DMS153 (cell line): Measurements from ENCODE around the gene MIPEP.
"Not testable (repeated sequence)": the region's sequence is repeated elsewhere in the genome, so short reads cannot be mapped to it uniquely, and the experiment has no call there.

ENCODE experiments used
- DNase-seq: peaks from one replicate; lab custom pipeline; 2025; lab: John Stamatoyannopoulos, UW

Gene MIPEP

DNA sequence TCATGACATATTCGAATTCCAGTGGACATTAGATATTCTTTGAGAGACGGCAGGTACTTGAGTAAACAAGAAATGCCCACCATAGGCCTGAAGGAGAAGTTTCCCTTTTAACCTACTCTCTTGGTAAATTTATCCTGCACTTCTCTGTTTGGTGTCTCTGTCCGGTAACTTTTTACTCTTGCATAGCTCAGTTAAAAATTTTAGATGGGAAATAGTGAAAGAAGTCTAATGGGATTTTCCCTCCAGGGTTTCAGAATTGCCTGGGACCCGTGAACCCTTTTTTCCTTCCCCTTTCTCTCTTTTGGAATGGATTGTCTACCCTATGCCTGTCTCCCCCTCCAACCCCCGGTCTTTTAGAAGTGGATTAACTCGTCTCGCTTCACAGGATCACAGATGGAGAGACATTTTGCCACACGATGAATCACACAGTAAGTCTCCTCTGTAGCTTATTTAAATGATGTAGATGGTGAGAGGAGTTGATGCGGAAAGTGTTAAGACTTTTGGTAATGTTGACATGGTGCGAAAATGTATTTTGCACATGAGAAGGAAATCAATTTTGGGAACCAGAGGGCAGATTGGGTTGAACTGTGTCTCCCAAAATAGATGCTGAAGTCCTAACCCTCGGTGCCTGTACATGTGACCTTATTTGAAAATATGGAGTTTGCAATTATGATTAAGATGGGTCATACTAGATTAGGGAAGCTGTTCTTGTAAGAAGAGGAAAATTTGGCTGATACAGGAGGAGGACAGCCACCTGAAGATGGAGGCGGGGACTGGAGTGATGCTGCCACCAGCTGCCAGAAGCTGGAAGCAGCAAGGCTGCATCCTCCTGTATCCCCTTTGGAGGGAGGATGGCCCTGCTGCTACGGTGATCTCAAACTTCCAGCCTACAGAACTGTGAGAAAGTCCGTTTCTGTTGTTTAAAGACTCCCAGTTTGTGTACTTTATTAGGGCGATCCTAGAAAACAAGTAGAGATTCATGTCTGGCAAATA lies 711 bp upstream of the MIPEP start:
- DNase-seq: no peak

DNA sequence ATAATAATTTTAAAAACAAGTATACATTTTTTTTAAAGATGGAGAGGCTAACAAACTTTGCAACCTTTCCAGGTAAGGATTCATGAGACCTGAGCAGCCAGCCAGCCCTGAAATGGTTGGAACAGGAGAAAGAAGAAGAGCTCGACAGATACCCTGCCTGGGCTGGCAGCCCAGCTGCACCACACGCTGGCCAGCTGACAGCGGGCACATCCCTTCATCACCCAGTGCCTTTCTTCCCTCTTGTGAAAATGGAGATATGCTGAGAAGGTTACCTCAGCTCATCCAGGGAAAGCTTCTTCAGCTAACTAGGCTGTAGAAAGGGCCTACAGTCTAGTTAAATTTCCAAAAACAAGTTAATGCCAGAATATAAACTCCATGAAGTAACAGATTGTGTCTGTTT lies 4.8 kb downstream of the MIPEP start:
- not testable (repeated sequence) for DNase-seq

DNA sequence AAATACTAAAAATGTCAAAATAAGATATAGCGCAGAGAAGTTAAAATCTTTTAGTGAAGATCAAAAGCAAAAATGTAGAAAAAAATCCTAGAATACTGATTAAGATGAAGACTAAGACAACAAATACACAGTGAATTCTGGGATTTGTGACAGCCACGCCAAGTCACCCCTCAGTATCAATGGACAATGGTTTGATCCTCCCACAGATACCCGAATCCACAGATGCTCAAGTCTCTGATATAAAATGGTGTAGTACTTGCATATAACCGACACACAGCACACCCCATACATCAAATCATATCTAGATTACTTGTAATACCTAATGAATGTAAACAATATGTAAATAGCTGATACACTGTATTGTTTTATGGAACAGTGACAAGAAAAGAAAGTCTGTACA lies 5.9 kb downstream of the MIPEP start:
- DNase-seq: no peak

DNA sequence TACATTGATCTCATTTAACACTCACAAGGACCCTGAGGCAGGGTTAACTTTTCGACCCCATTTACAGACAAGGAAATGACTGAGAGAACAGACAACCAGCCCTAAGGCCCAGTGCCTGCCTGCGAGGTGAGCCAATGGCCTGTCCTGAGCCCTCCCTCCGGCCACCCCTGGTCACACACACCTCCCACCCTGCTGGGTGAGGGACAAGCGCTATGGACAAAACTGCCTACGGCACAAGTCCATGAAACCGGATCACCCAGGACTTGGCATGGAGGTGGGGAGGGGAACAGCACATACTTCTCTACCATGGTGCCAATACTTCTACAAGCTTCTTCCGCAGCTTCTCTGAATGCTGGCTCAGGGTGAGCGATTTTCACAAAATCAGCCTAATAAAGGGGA lies 7.8 kb downstream of the MIPEP start:
- not testable (repeated sequence) for DNase-seq

DNA sequence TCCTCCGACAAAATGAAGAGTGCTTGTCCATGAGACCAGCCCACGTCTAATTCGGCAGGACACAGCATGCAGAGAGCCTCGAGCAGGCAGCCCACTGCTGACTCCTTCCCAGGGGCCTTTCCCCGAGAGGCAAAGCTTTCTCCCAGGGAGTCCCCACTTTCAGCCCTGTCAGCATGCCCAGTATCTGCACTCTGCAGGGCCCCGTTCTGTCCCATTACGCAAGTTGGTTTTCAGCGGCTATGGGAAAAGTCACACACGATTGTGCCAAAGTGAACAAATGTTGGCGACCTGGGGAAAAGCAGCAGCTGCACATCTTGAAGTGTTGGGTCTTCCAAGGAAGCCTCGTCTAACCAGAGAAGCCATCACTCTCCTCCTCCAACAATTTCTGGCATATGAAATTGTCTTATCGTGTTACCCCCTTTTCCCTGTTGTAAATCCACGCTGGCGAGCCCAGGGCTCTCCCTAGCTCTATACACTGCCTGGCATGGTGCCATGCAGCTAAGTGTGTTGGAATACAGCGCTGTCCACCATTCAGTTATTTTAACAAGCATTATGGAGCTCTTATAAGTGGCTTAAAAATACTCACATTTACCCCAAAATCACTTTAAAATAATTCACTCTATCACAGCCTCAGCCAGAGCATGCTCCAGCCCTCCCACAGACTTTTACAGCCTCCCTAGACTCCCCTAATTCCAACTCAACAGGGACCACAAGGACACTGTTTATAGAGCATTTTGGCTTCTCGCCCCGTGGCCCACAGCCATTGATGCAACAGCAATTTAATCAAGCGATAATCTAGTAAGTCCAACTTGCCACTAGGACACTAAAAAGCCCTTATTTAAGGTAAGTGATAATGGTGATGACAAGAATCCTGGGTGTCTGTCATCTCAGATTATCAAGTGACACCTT lies 8.5 kb downstream of the MIPEP start:
- DNase-seq: not testable (repeated sequence)

DNA sequence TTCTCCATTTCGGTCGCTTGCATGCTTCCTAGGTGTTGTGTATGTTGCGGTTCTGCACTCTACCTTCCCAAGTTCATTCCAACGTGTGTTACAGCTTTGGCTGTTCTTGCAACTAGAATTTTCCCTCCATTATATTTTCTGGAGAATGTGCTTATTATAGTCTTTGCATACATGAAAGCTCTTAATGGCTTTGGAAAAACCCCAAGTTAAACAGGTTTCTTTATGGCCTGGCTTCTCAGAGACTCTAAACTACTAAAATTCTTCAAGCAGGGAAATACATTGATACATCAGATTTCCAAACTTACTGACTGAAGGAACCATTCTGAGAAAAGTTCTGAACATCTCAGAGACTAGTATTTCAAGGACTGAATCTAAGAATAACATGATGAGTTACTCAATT lies 11.9 kb downstream of the MIPEP start:
- DNase-seq: no peak

DNA sequence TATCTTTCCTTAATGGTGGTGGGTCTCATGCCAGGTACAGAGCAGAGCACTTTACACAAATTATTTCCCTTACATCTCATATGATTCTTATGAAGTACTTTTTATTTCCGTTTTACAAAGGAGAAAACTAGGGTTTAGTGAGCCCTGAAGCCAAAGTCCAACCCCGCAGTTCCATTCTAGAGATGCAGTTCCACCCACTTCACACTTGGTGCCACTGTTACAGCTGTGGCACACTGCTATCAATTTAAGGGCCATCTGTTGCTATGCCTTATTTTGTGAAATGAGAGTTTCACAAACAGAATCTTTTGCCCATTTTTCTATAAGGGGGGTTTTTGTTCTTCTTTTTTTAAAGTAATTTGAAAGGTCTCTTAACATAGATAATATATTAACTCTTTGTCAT lies 12.9 kb downstream of the MIPEP start:
- DNase-seq: no peak

DNA sequence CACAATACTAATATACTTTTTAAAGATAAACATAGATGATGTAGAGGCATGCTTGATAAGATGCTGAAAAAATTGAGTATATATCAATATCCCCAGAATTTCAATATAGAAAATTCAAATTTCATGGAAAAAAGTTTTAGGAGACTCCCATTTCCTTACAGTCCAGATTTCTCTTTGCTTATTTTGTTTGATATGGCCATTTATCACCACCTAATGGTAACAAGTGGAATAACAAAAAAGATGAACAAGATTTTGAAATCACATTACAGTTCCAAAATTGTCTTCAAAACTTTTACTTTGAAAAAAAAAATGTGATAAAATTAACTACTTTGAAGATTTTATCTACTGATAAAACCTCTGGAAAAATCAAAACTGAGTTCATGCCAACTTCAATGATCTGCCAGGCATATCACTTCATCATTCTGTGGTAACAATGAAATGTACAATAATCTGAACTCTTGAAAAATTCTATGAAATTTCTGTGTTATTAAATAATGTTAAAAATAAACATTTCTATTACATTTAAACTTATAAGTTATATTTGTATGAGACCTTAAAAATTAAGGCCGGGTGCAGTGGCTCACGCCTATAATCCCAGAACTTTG lies 17.5 kb downstream of the MIPEP start:
- DNase-seq: peak; percentile 27

DNA sequence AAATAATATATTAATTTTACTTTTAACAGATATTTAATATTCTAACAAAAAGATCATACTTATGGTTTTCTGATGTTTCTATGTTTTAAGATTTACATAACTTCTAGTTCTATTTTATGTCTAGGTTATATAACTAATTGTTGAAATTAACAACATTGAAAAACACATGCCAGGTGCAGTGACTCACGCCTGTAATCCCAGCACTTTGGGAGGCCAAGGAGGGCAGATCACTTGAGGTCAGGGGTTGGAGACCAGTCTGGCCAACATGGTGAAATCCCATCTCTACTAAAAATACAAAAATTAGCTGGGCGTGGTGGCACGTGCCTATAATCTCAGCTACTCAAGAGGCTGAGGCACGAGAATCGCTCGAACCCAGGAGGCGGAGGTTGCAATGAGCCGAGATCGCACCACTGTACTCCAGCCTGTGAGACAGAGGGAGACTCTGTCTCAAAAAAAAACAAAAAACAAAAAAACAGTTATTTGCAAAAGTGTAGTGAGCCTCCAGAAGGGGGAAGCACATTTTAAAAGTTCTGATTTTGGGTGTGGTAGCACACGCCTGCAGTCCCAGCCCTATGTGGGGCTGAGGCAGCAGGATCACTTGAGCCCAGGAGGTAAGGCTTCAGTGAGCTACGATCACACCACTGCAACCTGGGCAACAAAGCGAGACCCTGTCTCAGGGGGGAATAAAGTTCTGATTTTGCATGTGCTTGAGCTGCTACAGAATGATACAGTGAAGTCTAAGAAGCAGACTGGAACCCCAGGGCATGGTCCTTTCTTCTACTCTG lies 18.7 kb downstream of the MIPEP start:
- DNase-seq: no peak

DNA sequence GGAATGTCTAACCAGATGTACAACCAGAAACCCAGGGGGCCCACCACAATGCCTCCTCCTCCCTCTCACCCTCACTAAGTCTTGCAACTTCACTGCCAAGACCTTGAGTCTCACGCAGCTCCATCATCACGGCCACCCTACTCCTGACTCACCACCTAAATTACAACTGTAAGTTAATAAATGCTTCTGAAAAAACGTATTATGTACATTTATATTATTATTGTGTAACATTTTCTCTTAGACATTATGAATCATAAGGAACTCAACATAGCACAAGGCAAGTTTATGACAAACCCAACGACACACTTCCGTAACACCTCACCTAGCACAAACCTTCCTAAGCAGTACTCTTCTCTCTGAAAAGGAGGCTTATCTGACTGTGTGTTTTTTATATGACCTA lies 20.7 kb downstream of the MIPEP start:
- DNase-seq: no peak

DNA sequence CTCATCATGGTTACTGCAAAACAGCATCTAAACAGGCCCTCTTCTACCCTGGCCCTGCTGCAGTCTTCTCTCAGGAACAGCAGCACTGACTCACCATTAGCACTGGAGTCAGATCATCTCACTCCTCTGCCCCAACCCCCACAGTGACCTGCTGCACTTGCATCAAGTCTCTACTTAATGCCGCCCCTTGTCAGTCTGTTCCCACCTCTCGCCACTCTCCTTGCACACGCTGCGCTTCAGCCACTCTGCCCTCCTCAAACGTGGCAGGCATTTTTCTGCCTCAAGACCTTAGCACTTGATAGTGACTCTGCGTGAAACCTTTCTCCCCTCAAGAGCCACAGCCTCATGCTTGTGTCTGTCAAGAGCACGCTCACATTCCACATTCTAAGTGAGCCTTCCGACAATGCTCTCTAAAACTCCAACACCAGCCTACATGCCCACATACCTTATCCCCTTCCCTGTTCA lies 22.1 kb downstream of the MIPEP start:
- no peak for DNase-seq

DNA sequence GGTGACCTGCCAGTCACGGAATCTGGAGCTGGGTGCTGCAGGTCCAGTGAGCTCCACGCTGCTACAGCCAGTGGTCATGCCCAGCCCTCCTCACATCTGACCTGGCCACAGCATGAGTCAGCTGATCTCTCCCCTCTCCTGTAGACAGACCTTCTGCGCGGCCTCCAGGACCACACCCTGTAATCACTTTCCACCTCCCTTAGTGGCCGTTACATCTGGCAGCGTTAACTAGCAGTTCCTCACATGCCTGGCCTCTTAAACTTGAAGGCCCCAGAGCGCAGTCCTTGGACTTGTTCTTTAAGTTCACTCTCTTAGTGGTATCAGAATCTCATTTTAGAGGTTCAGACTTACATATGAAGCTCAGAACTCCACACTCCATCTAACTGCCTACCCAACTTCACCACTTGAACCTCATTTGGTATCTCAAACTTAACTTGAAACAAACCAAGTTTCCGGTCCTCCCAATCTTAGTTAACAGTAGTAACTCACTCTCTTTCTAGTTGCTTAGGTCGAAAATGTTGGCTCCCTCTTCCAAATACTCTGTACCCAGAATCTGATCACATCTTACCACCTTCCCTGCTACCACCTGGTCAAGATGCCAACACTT lies 22.7 kb downstream of the MIPEP start:
- no peak for DNase-seq

DNA sequence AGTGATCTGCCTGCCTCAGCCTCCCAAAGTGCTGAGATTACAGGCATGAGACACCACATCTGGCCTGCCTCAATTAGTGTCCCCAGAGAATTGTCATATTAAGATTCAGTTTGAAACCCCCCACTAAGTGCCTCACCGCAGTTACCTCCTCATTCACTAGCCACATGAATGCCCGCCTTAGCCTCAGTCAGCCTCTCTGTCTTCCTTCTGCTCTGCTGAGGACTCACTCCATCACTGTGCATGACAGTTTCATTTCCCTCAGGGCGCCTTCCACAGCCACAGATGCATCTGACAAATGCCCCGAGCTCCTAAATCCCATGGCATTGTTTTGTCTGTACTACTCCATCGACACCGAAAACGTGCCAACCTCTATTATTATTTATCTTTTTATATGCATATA lies 23.3 kb downstream of the MIPEP start:
- DNase-seq: no peak

DNA sequence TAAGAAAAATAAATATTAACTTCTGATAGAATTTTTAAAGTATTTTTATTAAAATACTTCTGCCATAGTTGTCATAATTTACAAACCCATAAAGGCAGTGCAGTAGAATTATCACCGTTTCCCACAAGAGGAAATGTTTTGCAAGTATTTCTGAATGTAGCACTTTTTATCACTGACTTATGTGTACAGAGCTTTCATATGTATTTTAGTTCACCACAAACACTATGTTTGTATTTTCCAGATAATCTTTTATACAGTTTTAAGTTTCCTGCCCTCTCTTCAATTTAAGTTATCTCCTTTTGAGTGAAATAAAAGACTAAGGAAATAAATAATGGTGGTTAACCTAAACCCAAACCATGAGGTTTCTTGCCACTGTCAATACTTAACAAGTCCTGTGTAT lies 24.2 kb downstream of the MIPEP start:
- no peak for DNase-seq

DNA sequence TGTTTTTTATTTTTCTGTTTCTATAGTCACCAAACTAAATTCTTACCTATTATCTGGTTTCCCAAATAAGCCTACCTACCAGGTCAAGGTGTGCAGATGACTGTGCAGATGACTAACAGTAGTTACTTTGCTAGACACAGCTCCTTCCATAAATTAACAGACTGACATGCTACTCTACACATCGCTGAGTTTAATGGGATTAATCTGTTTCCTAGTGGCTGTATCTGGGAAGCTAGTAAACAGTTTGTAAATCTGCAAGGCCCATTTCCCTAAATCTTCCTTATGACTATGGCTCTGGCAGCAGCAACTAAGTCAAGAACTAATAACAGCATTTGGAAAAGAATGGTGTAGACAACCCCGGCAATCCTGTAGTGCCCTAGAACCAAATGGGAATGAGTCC lies 27.9 kb downstream of the MIPEP start:
- DNase-seq: no peak

DNA sequence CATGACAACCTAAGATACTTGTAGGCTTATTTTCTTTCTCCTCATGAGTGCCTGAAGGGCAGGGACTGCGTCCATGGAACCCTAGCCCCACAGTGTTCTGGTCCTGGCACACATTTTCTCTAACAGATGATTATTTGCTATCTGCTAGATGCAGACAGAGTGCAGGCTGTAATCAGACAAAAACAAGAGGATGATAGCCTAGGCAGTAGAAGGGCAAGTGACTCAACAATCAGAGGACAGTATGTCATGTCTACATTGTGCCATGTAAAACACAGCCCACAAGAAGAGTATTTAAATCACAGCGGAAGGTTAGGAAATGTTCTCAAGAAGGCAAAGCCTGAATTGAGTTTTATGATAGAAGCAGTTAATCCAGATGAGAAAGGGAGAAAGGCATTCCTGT lies 29.3 kb downstream of the MIPEP start:
- no peak for DNase-seq

DNA sequence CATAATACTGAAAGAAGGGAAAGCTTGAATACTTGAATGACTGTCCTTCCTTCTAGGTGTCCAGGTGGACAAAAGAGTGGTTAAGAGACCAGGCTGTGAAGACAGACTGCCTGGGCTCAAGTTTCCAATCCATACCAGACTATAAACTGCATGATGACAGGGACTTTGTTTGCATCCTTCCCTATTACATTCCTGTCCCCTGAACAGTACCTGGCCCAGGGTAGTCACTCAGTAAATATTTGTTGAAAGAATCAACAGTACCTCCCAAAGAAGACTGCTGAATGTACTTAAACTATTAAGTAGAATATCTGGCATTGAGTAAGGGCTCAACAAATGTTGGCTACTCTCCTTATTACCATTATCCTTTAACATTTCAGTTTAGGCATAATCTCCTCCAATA lies 29.7 kb downstream of the MIPEP start:
- no peak for DNase-seq

DNA sequence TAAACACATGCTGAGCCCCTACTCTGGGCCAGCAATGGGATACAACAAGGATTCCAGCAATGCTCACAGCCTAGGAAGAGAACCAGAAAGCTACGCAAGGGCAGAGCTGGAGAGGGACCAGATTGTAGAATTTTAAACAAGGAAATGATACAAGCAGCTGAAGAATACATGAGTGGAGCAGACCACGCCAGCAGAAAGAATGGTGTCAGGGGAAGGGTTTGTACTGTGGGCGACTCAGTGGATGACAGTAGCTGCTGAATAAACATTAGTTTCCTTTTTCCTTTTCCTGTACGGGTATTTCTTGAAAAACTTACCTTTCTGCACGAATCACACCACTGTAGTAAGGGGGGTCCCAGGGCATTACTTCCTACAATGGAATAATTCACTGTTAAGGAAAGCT lies 30.7 kb downstream of the MIPEP start:
- no peak for DNase-seq

DNA sequence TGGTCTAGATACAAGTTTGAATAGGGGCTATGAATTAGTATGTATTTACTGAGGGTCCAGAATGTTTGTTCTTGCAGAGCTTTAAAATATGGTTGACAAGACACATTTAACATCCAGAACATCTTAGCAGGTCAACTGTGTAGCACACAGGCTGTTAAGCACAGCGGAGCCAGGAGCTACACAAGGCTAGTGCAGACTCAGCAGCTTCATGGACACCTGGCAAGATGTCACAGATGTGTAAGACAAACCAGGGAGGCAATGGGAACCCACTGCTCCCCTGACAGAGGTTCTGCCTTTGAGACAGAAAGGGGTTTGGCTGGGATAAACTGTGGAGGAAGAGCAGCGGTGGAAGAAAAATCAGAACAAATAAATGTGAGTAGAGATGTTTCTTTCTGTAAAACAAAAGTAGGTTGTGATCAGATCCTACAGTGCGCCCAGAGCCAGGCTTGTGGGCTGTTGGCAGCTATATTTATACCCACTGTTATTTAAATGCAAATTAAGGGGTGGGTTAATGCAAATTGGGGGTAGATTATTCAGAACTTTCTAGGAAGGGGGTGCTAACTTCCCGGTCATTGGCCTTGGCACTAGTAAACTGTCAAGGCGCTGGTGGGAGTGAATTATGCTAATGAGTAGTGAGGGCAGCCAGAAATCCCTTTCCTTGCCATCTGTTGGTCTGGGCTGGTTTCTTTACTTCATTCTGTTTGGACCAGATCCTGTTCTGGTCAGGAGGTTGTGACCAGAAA lies 33.0 kb downstream of the MIPEP start:
- DNase-seq: no peak

DNA sequence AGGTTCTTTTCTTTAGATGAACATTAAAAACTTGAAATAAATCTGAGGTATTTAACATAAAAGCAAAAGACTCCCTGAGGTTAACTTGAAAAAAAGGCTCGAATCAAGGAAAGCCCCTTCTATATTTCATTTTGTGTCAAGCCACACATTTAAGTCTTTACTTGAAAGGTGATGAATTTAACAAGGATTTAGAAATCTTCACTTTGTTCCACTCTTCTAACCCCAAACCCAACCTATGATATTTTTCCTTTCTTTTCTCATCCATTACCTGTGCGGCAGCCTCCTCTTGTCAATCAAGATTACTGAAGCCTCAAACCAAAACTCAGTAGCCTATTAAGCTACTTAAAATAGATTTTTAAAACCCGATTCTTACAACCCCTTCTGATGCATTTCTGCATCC lies 33.8 kb downstream of the MIPEP start:
- DNase-seq: no peak
